ENCODE measurements around the gene PKD1.

PKD1 gene

GRCh38 chr16:2135770-2136490 is at the start of gene PKD1:
TSS of gene PKD1 (minus strand) at chr16:2135898. CDS start at chr16:2135689, 209 bp downstream.
- peak; percentile 42 for DNase-seq (ENCODE audit: low spot score)

GRCh38 chr16:2184962-2185361 is 49.3 kb upstream of the PKD1 start:
- DNase-seq (ENCODE audit: low spot score): no peak

GRCh38 chr16:2184346-2184745 is 48.6 kb upstream of the PKD1 start:
- DNase-seq (ENCODE audit: low spot score): no peak

DNA sequence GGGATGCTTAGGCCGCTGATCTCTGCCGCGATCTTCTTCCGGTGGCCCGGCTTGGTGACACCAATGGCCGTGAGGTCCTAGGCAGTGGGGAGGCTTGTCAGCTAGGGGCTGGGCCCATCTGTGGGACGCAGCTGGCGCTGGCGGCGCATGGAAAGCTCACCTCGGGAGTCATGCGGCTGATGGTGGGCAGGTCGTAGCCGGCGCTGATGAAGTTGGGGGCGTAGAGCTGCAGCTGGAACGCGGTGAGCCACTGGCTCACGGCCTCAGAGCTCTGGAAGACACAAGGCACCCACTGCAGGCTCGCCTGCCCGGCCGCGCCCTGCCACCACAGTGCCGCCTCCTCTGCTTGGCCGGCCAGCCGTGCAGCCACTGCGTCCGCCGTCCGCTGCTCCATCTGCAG is 48.0 kb upstream of the PKD1 start:
- no peak for DNase-seq (ENCODE audit: low spot score)

GRCh38 chr16:2181952-2182351 is 46.3 kb upstream of the PKD1 start:
- DNase-seq (ENCODE audit: low spot score): no peak

- DNase-seq (ENCODE audit: low spot score): no peak
These were observed 45.5 kb upstream of the PKD1 start for GRCh38 chr16:2180962-2181923.

GRCh38 chr16:2180461-2180860 is 44.8 kb upstream of the PKD1 start:
- no peak for DNase-seq (ENCODE audit: low spot score)

DNA sequence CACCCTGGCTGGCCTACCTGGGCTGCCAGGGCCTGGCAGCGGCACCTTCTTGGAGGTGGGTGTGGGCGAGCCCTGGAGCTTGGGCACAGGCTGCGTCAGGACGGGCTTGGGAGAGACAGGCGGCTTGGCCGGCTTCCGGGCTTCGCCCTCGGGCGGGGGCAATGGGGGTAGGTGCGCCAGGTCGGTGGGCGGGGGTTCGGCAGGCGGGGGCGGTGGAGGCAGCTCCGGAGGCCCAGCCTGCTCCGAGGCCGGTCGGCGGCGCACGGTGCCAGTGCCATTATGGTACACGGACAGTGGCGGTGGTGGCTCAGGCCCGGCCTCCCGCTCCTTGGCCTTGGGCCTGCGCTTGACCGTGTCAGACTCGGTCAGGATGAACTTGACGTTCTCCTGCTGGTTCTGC is 43.9 kb upstream of the PKD1 start:
- no peak for DNase-seq (ENCODE audit: low spot score)

DNA sequence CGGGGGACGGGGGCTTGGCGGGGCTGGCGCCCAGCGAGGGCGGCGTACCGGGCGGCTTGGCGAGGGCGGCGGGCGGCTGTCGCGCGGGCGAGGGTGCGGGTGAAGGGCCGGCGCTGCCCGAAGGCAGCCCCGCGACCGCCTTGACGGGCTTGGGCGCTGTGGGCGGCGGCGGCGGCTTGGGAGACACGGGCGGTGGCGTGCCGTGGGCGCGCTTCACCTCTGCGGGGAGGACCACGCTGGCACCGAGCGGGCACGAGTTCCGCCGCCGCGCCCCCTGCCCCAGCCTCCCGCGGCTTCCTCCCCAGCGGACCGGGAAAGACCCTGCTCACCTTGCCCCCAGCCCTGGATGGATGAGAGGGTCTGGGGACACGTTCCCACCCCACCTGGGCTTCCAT is 43.4 kb upstream of the PKD1 start:
- DNase-seq (ENCODE audit: low spot score): no peak

DNA sequence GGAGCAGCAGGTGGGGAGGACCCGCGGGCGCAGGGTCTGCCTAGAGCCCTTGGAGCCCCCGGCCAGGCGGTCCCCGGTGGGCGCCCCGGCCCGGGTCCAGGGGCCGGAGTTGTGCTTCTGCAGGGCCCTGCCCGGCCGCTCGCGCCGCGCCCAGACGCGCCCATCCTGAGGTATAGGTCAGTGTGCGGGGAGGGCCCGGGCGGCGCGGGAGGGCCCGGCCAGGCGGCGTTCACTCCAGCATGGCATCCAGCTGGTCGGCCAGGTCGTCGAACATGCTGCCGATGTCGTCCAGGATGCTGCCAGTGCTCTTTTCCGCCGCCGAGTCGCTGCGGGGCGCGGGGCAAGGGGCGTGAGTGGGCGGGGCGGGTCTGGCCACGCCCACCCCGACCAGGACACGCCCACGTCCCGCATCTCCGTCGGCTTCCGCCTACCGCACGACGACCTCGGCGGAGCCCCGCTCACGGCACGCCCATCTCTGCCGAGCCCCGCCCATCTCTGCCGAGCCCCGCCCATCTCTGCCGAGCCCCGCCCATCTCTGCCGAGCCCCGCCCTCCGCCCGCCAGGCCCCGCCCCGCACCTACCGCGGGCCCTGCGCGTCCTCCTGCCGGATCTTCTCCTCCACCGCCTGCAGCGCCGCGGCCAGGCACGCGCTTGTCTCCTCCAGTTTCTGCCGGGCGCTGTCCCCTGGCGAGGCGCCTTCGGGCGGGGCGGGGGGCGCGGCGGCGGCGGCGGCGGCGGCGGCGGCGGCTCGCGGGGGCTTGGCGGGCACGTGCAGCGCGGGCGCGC is 42.8 kb upstream of the PKD1 start:
- DNase-seq (ENCODE audit: low spot score): peak; percentile 58

- DNase-seq (ENCODE audit: low spot score): no peak
These were observed 41.9 kb upstream of the PKD1 start for GRCh38 chr16:2177561-2177960.

GRCh38 chr16:2177101-2177500 is 41.4 kb upstream of the PKD1 start:
- no peak for DNase-seq (ENCODE audit: low spot score)

DNA sequence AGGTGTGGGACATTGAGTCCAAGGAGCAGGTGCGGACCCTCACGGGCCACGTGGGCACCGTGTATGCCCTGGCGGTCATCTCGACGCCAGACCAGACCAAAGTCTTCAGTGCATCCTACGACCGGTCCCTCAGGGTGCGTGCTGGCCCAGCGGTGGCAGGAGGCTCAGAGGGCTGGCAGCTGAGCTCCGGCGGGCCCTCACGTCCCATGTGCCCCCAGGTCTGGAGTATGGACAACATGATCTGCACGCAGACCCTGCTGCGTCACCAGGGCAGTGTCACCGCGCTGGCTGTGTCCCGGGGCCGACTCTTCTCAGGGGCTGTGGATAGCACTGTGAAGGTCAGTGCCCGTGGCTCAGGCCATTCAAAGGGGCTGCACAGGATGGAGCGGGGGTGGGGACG is 40.3 kb upstream of the PKD1 start:
- DNase-seq (ENCODE audit: low spot score): no peak

- DNase-seq (ENCODE audit: low spot score): no peak
These were observed 39.8 kb upstream of the PKD1 start for GRCh38 chr16:2175454-2175853.

DNA sequence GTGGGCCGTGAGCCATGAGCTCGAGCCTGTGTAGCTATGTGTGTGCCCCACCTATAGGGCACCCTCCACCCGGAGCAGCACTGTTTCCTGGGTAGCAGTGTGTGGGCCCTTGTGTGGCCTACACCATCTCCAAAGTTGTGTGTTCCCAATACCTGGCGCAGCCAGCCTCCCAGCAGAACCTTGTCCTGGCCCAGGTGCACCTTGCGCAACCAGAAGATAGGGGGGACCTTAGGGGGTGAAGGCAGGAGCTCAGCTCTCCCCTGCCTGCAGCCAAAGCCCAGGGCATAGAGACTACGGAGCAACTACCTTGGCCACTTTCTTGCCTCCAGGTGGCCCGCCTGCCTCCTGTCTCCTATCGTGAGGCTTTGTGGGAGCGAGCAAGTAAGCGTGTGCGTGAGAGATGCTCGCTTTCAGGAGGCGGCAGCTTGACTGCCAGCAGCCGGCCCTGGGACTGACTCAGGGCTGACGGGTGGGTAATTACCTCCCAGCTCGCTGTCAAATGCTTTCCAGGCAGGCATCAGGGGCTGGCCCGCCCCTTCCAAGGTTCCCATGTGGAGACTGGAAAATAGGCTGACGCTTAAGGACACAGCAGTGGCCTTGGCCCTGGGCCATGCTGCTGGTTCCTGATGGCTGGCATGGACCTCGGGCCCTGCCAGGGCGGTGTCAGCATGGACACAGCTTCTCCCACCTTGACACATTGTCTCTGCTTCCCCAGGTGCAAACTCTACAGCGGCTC is 38.9 kb upstream of the PKD1 start:
- no peak for DNase-seq (ENCODE audit: low spot score)

- no peak for DNase-seq (ENCODE audit: low spot score)
These were observed 38.2 kb upstream of the PKD1 start for GRCh38 chr16:2173916-2174315.

GRCh38 chr16:2173366-2173765 is 37.7 kb upstream of the PKD1 start:
- no peak for DNase-seq (ENCODE audit: low spot score)

GRCh38 chr16:2172688-2173335 is 37.1 kb upstream of the PKD1 start:
- no peak for DNase-seq (ENCODE audit: low spot score)

GRCh38 chr16:2171601-2172178 is 36.0 kb upstream of the PKD1 start:
- no peak for DNase-seq (ENCODE audit: low spot score)

DNA sequence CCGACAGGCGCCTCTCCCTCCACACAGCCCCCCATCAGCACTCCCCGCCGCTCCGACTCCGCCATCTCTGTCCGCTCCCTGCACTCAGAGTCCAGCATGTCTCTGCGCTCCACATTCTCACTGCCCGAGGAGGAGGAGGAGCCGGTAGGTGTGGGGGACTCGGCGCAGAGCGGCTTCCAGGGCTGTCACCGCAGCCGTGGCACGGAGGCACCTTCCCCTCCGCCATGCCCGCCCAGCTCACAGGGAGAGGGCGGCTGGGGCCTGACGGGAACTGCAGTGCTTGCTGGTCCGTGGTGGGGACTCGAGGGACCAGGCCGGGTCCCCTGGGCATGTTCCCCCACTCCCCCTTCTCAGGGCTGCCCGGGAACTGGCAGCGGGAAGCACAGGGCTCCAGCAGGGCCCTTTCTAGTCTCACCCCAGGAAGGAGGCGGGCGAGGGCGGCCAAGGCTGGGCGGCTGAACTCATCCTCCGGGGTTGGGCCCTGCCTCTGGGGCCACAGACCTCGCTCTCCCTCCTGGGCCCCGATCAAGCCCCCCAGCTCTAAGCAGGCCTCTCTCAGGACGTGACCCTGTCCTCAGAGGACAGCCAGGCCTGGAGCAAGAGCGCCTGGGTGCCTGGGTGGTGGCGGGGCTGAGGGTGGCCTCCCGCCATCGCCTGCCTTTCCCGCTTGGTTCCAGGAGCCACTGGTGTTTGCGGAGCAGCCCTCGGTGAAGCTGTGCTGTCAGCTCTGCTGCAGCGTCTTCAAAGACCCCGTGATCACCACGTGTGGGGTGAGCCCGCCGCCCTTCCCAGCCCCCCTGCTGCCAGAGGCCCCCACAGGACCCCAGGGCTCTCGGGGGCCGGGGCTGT is 35.1 kb upstream of the PKD1 start:
- DNase-seq (ENCODE audit: low spot score): no peak

Measured in AG20443 (cell line).